Small intestine (tissue), 7 donors: ENCODE measurements around the gene NDUFV3. TPM values are rescaled to one million over a fixed set of nuclear protein-coding genes. Genes with fewer than 3 reads are reported as not detected.
"Not testable (repeated sequence)": the region's sequence is repeated elsewhere in the genome, so short reads cannot be mapped to it uniquely, and the experiment has no call there.

Experiments
- DNase-seq, 2 donors: peaks; one replicate each; pipeline versions ENCODE4 v3.0.0 to v3.0.0-alpha.2; 2013
- FAIRE-seq: peaks from 2 replicates; lab custom pipeline; 2012; peaks lifted over from hg19 to GRCh38; lab: Jason Lieb, UNC
- H3K27ac ChIP-seq, 3 donors: one replicate each; pipeline ENCODE4 v1.5.1; 2013; ENCODE audit warnings: low read length in 2 of 3, mild to moderate bottlenecking in 2 of 3, control low read depth in 1 of 3, inconsistent platforms in 1 of 3, low read depth in 1 of 3, moderate library complexity in 1 of 3
- H3K27me3 ChIP-seq, 3 donors: one replicate each; pipeline ENCODE4 v1.6.1; 2013; ENCODE audit warnings: low read length in 3 of 3, inconsistent platforms in 1 of 3; ENCODE audit not compliant: control insufficient read depth in 3 of 3, insufficient read depth in 3 of 3
- H3K36me3 ChIP-seq, 3 donors: one replicate each; pipeline ENCODE4 v1.6.1; 2013; ENCODE audit warnings: low read length in 3 of 3, inconsistent platforms in 1 of 3, low read depth in 1 of 3, mild to moderate bottlenecking in 1 of 3, moderate library complexity in 1 of 3; ENCODE audit not compliant: control insufficient read depth in 3 of 3, insufficient read depth in 2 of 3
- H3K4me1 ChIP-seq, 3 donors: one replicate each; pipeline ENCODE4 v1.6.1; 2013; ENCODE audit warnings: low read length in 2 of 3, inconsistent platforms in 1 of 3, low read depth in 1 of 3, mild to moderate bottlenecking in 1 of 3, moderate library complexity in 1 of 3; ENCODE audit not compliant: control insufficient read depth in 3 of 3, insufficient read depth in 2 of 3
- H3K4me3 ChIP-seq, 3 donors: one replicate each; pipeline ENCODE4 v1.5.1; 2013; ENCODE audit warnings: low read length in 3 of 3, control low read depth in 1 of 3, inconsistent platforms in 1 of 3, low read depth in 1 of 3, mild to moderate bottlenecking in 1 of 3, moderate library complexity in 1 of 3
- H3K9me3 ChIP-seq, 2 donors: one replicate each; pipeline ENCODE4 v1.6.1; 2013; ENCODE audit warnings: low read depth in 1 of 2, low read length in 1 of 2; ENCODE audit not compliant: control insufficient read depth in 2 of 2, insufficient read depth in 1 of 2
- WGBS, 3 donors: extraction: QIAGEN DNeasy Blood & Tissue Kit; methylation state at CpG; one replicate each; pipeline ENCODE4 v1.1.7; 2013; 5-methylcytosine and 5-hydroxymethylcytosine counted together
- polyA plus RNA-seq, 4 donors: library from polyadenylated mRNA; stranded (reverse) in 3 of 4; unstranded in 1 of 4; fragments of 200-250 nt in 3 of 4; fragments of 120-200 nt in 1 of 4; gene quantifications; one replicate each; pipeline versions ENCODE4 v1.2.1 to v1.2.3, GENCODE V29; 2013
- donor health status: healthy with polysubstance abuse.
- donor health status: control.
- donor health status: control.
- donor health status: Bipolar disorder and iron deficiency.
- donor health status: healthy.

Gene NDUFV3
- polyA plus RNA-seq, 4 donors, result 15.9 to 29.2 (median 19.4) TPM

GRCh38 chr21:42848144-42848931, 44.8 kb upstream of the NDUFV3 start:
- not testable (repeated sequence) for H3K4me1 ChIP-seq, DNase-seq, H3K9me3 ChIP-seq, H3K27me3 ChIP-seq, H3K27ac ChIP-seq, FAIRE-seq, H3K4me3 ChIP-seq
- peaks cover 17 to 87% (median 19%) of the 10 kb centered on the region in 3 donors for H3K36me3 ChIP-seq
- 97 to 98% (median 98%) methylated on average over 75 to 95 of the region's 95 CpGs for WGBS, 3 donors

GRCh38 chr21:42848932-42849758, 44.0 kb upstream of the NDUFV3 start:
- Histone ChIP-seq H3K4me3 (no peak overlapping the region), H3K36me3 (peaks cover 23 to 90% (median 25%) of the 10 kb centered on the region in 3 donors), H3K27ac (no peak overlapping the region), H3K27me3 (no peaks in the 10 kb centered on the region), H3K9me3 (no peaks in the 10 kb centered on the region), H3K4me1 (no peaks in the 10 kb centered on the region)
- WGBS, 3 donors, result 90 to 94% (median 91%) methylated on average over 54 of the region's 54 CpGs
- DNase-seq (no peak), FAIRE-seq (no peak)

GRCh38 chr21:42849759-42850412, 43.2 kb upstream of the NDUFV3 start:
- Histone ChIP-seq H3K27me3 (no peaks in the 10 kb centered on the region), H3K27ac (no peak overlapping the region), H3K36me3 (peaks cover 23 to 90% (median 25%) of the 10 kb centered on the region in 3 donors), H3K4me1 (no peaks in the 10 kb centered on the region), H3K4me3 (no peak overlapping the region), H3K9me3 (no peaks in the 10 kb centered on the region)
- no peak for DNase-seq
- FAIRE-seq, result no peak
- 93 to 97% (median 94%) methylated on average over 29 of the region's 29 CpGs for WGBS, 3 donors

GRCh38 chr21:42850463-42850862, 42.6 kb upstream of the NDUFV3 start:
- Histone ChIP-seq H3K4me1 (no peaks in the 10 kb centered on the region), H3K9me3 (no peaks in the 10 kb centered on the region), H3K27ac (no peak overlapping the region), H3K4me3 (no peak overlapping the region), H3K27me3 (no peaks in the 10 kb centered on the region), H3K36me3 (peaks cover 25 to 92% (median 29%) of the 10 kb centered on the region in 3 donors)
- DNase-seq, result no peak
- FAIRE-seq, result no peak
- WGBS, 3 donors, result 90 to 94% (median 93%) methylated on average over 10 of the region's 10 CpGs

- no peak for FAIRE-seq
- H3K9me3 ChIP-seq, result no peaks in the 10 kb centered on the region
- DNase-seq, result no peak
- no peaks in the 10 kb centered on the region for H3K4me1 ChIP-seq
- peaks cover 30 to 92% (median 34%) of the 10 kb centered on the region in 3 donors for H3K36me3 ChIP-seq
- 81 to 90% (median 83%) methylated on average over 20 to 21 of the region's 21 CpGs for WGBS, 3 donors
- no peak overlapping the region for H3K4me3 ChIP-seq
- no peaks in the 10 kb centered on the region for H3K27me3 ChIP-seq
- H3K27ac ChIP-seq, result no peak overlapping the region
Observed at GRCh38 chr21:42850866-42851391, 42.2 kb upstream of the NDUFV3 start.

GRCh38 chr21:42851812-42852665, 41.1 kb upstream of the NDUFV3 start:
- FAIRE-seq (no peak), DNase-seq (no peak)
- WGBS, 3 donors, result 94 to 97% (median 95%) methylated on average over 19 of the region's 19 CpGs
- Histone ChIP-seq H3K27ac (no peak overlapping the region), H3K9me3 (no peaks in the 10 kb centered on the region), H3K36me3 (peaks cover 34 to 92% (median 35%) of the 10 kb centered on the region in 3 donors), H3K4me1 (no peaks in the 10 kb centered on the region), H3K27me3 (no peaks in the 10 kb centered on the region), H3K4me3 (no peak overlapping the region)

- H3K27me3 ChIP-seq, result no peaks in the 10 kb centered on the region
- no peaks in the 10 kb centered on the region for H3K9me3 ChIP-seq
- no peaks in the 10 kb centered on the region for H3K4me1 ChIP-seq
- H3K27ac ChIP-seq, result no peak overlapping the region
- DNase-seq, result no peak
- no peak overlapping the region for H3K4me3 ChIP-seq
- H3K36me3 ChIP-seq, result peaks cover 35 to 92% (median 36%) of the 10 kb centered on the region in 3 donors
- FAIRE-seq, result no peak
- 97 to 98% (median 98%) methylated on average over 20 of the region's 20 CpGs for WGBS, 3 donors
Observed at GRCh38 chr21:42852925-42853570, 40.1 kb upstream of the NDUFV3 start.
